Thyroid gland (tissue), 4 donors: ENCODE data around the gene MX2. TPM values are rescaled to one million over a fixed set of nuclear protein-coding genes. Genes with fewer than 3 reads are reported as not detected.

ENCODE experiments used
- DNase-seq, 2 donors: peaks; one replicate each; pipeline ENCODE4 v3.0.0-alpha.2; 2019
- H3K27ac ChIP-seq, 3 donors: fragments of 200-600 bp; sonication (generic); 1 replicate in 2 of 3; 2 replicates in 1 of 3; pipeline ENCODE4 v1.5.1; 2016 to 2019; ENCODE audit warnings: mild to moderate bottlenecking in 1 of 3, moderate library complexity in 1 of 3
- H3K27me3 ChIP-seq: fragments of 200-600 bp; sonication (generic); one replicate; pipeline ENCODE4 v1.5.1; 2019
- H3K36me3 ChIP-seq, 2 donors: fragments of 200-600 bp; sonication (generic); one replicate each; pipeline ENCODE4 v1.5.1; 2016 to 2019
- H3K4me1 ChIP-seq, 2 donors: fragments of 200-600 bp; sonication (generic); one replicate each; pipeline ENCODE4 v1.5.1; 2017 to 2019
- H3K4me3 ChIP-seq, 3 donors: fragments of 200-600 bp; sonication (generic); replicated peaks in 1 of 3; 1 replicate in 2 of 3; 2 replicates in 1 of 3; pipeline ENCODE4 v1.5.1; 2016; ENCODE audit warnings: mild to moderate bottlenecking in 1 of 3
- H3K9me3 ChIP-seq: fragments of 200-600 bp; sonication (generic); one replicate; pipeline ENCODE4 v1.5.1; 2017
- CTCF ChIP-seq, 6 experiments: fragments of 200-600 bp in 3 of 6; fragments of 450-650 bp in 3 of 6; sonication (generic) in 3 of 6; IDR thresholded peaks; one replicate each; pipeline ENCODE4 v1.5.1; 2016 to 2019; ENCODE audit warnings: antibody characterized with exemption in 6 of 6, mild to moderate bottlenecking in 2 of 6, inconsistent platforms in 1 of 6, moderate library complexity in 1 of 6
- POLR2A ChIP-seq, 2 donors: fragments of 450-650 bp; IDR thresholded peaks; one replicate each; pipeline ENCODE4 v1.6.1; 2017; ENCODE audit warnings: antibody characterized with exemption in 2 of 2, mild to moderate bottlenecking in 2 of 2, moderate library complexity in 1 of 2
- WGBS, 2 donors: methylation state at CpG; one replicate each; pipeline ENCODE4 v1.1.5; 2017; 5-methylcytosine and 5-hydroxymethylcytosine counted together
- intact Hi-C: fragments of 100-400 bp; cut with DNase I; formaldehyde crosslinking; loops from one replicate; pipeline ENCODE4 v1.15.1; 2023
- total RNA-seq, 4 donors: library from RNA; depleted of rRNA; stranded (reverse); fragments of >200 nt; gene quantifications; one replicate each; pipeline ENCODE4 v1.2.3, GENCODE V29; 2016

MX2 gene
- total RNA-seq, 4 donors from 2014 or later: 3.0 to 19.8 (median 7.1) TPM

DNA sequence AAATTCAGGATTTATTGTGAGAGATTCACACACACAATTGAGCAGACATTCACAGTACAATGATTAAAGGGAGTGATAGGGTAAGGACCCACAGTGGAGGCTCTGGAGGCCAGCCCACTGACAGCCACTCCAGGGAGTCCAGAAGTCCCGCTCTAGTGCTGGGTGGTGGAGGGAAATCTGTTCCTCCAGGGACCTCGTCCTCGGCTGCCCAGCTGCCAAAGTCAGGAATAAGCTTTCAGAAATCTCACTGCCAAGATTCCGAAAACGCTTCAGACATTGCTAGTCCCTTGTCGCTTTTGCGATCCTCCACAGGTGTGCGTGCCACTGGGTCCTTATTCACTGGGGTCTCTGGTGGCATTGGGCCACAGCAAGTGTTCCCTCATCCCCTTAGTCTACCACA lies 66.5 kb downstream of the MX2 start:
- H3K4me3 ChIP-seq: no peak overlapping the region
- no peaks in the 10 kb centered on the region for H3K27me3 ChIP-seq
- H3K9me3 ChIP-seq: no peaks in the 10 kb centered on the region
- no peak overlapping the region for H3K27ac ChIP-seq
- TF ChIP-seq CTCF (IDR thresholded peaks at IDR 0.05) (no peak), POLR2A (IDR thresholded peaks at IDR 0.05) (no peak)
- H3K36me3 ChIP-seq: peaks cover 0 to 6% of the 10 kb centered on the region in 2 donors
- H3K4me1 ChIP-seq: peaks cover 19 to 33% of the 10 kb centered on the region in 2 donors
- DNase-seq: no peak
- WGBS, 2 donors: 96 to 99% methylated on average over 8 of the region's 8 CpGs
- intact Hi-C loops: no loop called here

DNA sequence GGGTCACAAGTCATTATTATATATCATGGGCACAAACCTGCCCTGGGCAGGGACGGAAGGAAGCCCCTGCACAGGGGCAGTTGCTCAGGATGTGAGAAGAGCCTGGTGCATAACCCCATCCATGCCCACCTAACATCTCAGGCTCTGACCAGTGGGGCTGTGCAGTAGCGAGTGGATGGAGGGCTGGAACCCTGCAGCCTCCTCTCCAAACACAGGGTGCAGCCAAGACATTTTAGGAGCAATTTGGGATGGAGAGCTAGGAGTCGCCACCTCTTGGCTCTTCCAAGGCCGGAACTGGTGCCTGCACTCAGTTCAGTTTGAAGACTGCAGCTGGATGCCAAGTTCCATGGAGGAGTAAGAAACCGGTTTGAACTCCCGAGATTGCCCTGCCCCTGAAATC lies 67.0 kb downstream of the MX2 start:
- H3K36me3 ChIP-seq: peaks cover 0 to 6% of the 10 kb centered on the region in 2 donors
- intact Hi-C loops: no loop called here
- peaks cover 22 to 37% of the 10 kb centered on the region in 2 donors for H3K4me1 ChIP-seq
- H3K9me3 ChIP-seq: no peaks in the 10 kb centered on the region
- DNase-seq: no peak
- WGBS, 2 donors: 93 to 94% methylated on average over 6 of the region's 6 CpGs
- TF ChIP-seq CTCF (IDR thresholded peaks at IDR 0.05) (no peak), POLR2A (IDR thresholded peaks at IDR 0.05) (no peak)
- no peaks in the 10 kb centered on the region for H3K27me3 ChIP-seq
- H3K27ac ChIP-seq: no peak overlapping the region
- H3K4me3 ChIP-seq: no peak overlapping the region

- H3K4me3 ChIP-seq: no peak overlapping the region
- TF ChIP-seq CTCF (IDR thresholded peaks at IDR 0.05): no peak
- TF ChIP-seq POLR2A (IDR thresholded peaks at IDR 0.05): no peak
- no peak overlapping the region for H3K27ac ChIP-seq
- intact Hi-C loops: no loop called here
- H3K36me3 ChIP-seq: peaks cover 0 to 6% of the 10 kb centered on the region in 2 donors
- no peak for DNase-seq
- no peaks in the 10 kb centered on the region for H3K27me3 ChIP-seq
- H3K4me1 ChIP-seq: peaks cover 22 to 38% of the 10 kb centered on the region in 2 donors
- 98 to 100% methylated on average over 3 of the region's 3 CpGs for WGBS, 2 donors
- H3K9me3 ChIP-seq: no peaks in the 10 kb centered on the region
Measured at GRCh38 chr21:41429305-41429704, 67.5 kb downstream of the MX2 start.

- WGBS, 2 donors: 87 to 89% methylated on average over 9 of the region's 9 CpGs
- Histone ChIP-seq H3K4me1 (peaks cover 22 to 38% of the 10 kb centered on the region in 2 donors), H3K9me3 (no peaks in the 10 kb centered on the region), H3K36me3 (peaks cover 0 to 6% of the 10 kb centered on the region in 2 donors), H3K27ac (no peak overlapping the region), H3K4me3 (no peak overlapping the region), H3K27me3 (no peaks in the 10 kb centered on the region)
- no peak for DNase-seq
- TF ChIP-seq POLR2A (IDR thresholded peaks at IDR 0.05): no peak
- TF ChIP-seq CTCF (IDR thresholded peaks at IDR 0.05): no peak
- intact Hi-C loops: no loop called here
Measured at GRCh38 chr21:41429925-41430491, 68.2 kb downstream of the MX2 start.

DNA sequence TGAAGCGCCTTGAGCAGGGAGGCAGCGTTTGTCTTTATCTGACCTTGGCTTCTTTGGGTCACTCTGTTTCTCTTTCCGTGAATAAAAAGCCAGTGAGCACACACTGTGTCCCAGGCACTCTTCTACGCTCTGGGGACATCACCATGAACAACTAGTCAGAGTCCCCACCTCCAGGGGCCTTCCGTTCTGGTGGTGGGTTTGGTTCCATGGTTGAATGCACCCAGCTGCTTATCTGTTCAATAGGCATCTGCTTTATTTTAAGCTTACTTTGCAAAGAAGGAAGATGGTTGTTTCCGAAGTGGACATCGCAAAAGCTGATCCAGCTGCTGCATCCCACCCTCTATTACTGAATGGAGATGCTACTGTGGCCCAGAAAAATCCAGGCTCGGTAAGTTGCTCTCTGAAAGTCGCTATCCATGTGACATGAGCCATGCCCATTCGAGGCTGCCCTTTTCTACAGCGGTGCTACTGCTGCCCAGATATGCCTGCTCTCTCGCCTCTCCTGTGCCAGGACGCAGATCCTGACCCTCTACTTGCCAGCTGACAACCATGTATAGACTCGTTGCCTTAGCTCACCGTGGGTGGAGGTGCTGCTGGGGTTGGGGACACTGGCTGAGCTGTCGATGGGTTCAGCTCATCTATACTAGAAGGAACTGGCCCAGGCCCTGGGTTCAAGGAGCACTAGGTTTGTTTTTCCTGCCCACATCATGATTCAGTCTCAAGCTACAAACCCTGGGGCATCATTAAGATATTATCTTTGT lies 70.1 kb downstream of the MX2 start:
- Histone ChIP-seq H3K9me3 (no peaks in the 10 kb centered on the region), H3K4me1 (peaks cover 18 to 30% of the 10 kb centered on the region in 2 donors), H3K27ac (peak overlapping the region; percentile 74 to 89 (median 81)), H3K36me3 (peaks cover 11 to 14% of the 10 kb centered on the region in 2 donors), H3K4me3 (no peak overlapping the region), H3K27me3 (no peaks in the 10 kb centered on the region)
- no peak for DNase-seq
- no peak for TF ChIP-seq POLR2A (IDR thresholded peaks at IDR 0.05)
- no peak for TF ChIP-seq CTCF (IDR thresholded peaks at IDR 0.05)
- intact Hi-C loops: no loop called here
- WGBS, 2 donors: 88 to 89% methylated on average over 14 to 16 of the region's 16 CpGs
